Measurements from ENCODE around the gene MEX3B. TPM values are rescaled to one million over a fixed set of nuclear protein-coding genes. Genes with fewer than 3 reads are reported as not detected.

MEX3B gene
- total RNA-seq, 1 donor from 2014 or later, result 9.0 TPM

DNA sequence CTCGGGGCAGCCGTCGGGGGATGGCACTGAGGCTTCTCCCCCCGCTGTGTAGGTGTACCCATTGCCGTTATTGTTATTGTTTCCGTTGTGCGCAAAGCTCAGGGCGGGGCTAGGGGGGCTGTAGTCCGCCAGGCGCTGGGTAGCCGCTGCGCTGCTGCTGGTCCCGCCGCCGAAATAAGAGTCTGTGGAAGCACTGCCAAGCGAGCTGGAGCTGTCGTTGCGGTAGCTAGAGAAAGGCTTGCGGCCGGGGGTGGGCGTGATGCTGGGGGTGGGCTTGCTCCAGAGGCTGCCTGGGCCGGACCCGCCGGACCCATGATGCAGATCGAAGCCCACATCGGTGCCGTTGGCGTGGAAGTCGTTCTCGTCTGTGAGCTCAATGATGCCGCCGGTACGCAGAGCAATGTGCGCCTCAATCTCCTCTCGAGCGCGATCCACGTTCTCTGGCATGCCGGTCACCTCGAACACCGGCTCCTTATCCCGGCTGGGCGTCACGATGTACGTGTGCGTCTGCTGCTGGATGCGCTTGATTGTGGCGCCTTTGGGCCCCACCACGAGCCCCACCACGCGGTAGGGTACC, 1.9 kb downstream of the MEX3B start:
- Histone ChIP-seq H3K9me3 (no peaks in the 10 kb centered on the region), H3K27ac (no peak overlapping the region), H3K4me3 (peak overlapping the region; percentile 86 to 95), H3K36me3 (no peaks in the 10 kb centered on the region), H3K27me3 (no peaks in the 10 kb centered on the region), H3K4me1 (peaks cover 0 to 6% of the 10 kb centered on the region in 2 donors)
- TF ChIP-seq, protein P1, sequence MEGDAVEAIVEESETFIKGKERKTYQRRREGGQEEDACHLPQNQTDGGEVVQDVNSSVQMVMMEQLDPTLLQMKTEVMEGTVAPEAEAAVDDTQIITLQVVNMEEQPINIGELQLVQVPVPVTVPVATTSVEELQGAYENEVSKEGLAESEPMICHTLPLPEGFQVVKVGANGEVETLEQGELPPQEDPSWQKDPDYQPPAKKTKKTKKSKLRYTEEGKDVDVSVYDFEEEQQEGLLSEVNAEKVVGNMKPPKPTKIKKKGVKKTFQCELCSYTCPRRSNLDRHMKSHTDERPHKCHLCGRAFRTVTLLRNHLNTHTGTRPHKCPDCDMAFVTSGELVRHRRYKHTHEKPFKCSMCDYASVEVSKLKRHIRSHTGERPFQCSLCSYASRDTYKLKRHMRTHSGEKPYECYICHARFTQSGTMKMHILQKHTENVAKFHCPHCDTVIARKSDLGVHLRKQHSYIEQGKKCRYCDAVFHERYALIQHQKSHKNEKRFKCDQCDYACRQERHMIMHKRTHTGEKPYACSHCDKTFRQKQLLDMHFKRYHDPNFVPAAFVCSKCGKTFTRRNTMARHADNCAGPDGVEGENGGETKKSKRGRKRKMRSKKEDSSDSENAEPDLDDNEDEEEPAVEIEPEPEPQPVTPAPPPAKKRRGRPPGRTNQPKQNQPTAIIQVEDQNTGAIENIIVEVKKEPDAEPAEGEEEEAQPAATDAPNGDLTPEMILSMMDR (IDR thresholded peaks at IDR 0.05), result no peak
- no peak for DNase-seq (ENCODE audit: low spot score in 2 of 2)
- intact Hi-C loops (cut with DNase I), result loop anchor here (10.0 kb wide), 3 partner anchors 719 to 1349 kb away; partner anchors contain the start of genes ABHD17C and STARD5

GRCh38 chr15:82043130-82043673, 2.6 kb downstream of the MEX3B start:
- no peak overlapping the region for H3K27ac ChIP-seq
- H3K4me1 ChIP-seq, result peaks cover 0 to 6% of the 10 kb centered on the region in 2 donors
- H3K27me3 ChIP-seq, result no peaks in the 10 kb centered on the region
- H3K36me3 ChIP-seq, result no peaks in the 10 kb centered on the region
- peak overlapping the region in 1 of 2 donors; percentile 95 for H3K4me3 ChIP-seq
- no peaks in the 10 kb centered on the region for H3K9me3 ChIP-seq
- no peak for DNase-seq (ENCODE audit: low spot score in 2 of 2)
- TF ChIP-seq, protein P1 (IDR thresholded peaks at IDR 0.05), result no peak
- intact Hi-C loops (cut with DNase I), result loop anchor here (10.0 kb wide), 3 partner anchors 718 to 1348 kb away; partner anchors contain the start of genes ABHD17C and STARD5

- Histone ChIP-seq H3K27me3 (no peaks in the 10 kb centered on the region), H3K36me3 (no peaks in the 10 kb centered on the region), H3K9me3 (no peaks in the 10 kb centered on the region), H3K27ac (no peak overlapping the region), H3K4me1 (peaks cover 0 to 6% of the 10 kb centered on the region in 2 donors), H3K4me3 (no peak overlapping the region)
- no peak for DNase-seq (ENCODE audit: low spot score in 2 of 2)
- intact Hi-C loops (cut with DNase I), result loop anchor here (10.0 kb wide), 3 partner anchors 716 to 1346 kb away; partner anchors contain the start of genes ABHD17C and STARD5
- TF ChIP-seq, protein P1 (IDR thresholded peaks at IDR 0.05), result no peak
Measured at GRCh38 chr15:82040862-82041261, 5.0 kb downstream of the MEX3B start.

DNA sequence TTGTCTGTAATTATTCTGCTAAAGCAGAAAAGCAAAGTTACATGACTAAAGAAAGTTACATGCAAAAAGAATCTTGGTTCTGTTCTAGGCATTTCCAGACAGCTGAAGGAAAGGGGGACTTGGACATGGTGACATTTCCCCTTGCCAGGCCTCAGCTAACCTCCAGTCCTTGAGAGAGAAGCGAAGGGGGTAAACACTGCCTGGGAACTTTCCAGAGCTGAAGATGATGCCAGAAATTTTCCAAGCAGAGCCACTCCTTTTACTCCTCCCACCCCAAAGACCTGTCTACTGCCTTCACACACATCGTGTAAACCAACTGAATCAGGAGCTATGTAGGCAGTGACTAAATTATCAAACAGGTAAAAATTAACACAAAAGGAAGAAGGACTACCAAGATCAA, 5.4 kb downstream of the MEX3B start:
- intact Hi-C loops (cut with DNase I), result loop anchor here (10.0 kb wide), 3 partner anchors 716 to 1346 kb away; partner anchors contain the start of genes ABHD17C and STARD5
- no peak for DNase-seq (ENCODE audit: low spot score in 2 of 2)

GRCh38 chr15:82039871-82040270, 5.9 kb downstream of the MEX3B start:
- DNase-seq (ENCODE audit: low spot score in 2 of 2), result no peak
- Histone ChIP-seq H3K4me3 (no peak overlapping the region), H3K27ac (no peak overlapping the region), H3K4me1 (peaks cover 0 to 6% of the 10 kb centered on the region in 2 donors), H3K36me3 (no peaks in the 10 kb centered on the region), H3K9me3 (no peaks in the 10 kb centered on the region), H3K27me3 (no peaks in the 10 kb centered on the region)
- TF ChIP-seq, protein P1 (IDR thresholded peaks at IDR 0.05), result no peak
- intact Hi-C loops (cut with DNase I), result loop anchor here (10.0 kb wide), 3 partner anchors 715 to 1345 kb away; partner anchors contain the start of genes ABHD17C and STARD5

More for the DNA sequence above, 5.4 kb downstream of the MEX3B start:
- Histone ChIP-seq H3K9me3 (no peaks in the 10 kb centered on the region), H3K27me3 (no peaks in the 10 kb centered on the region), H3K4me3 (no peak overlapping the region), H3K4me1 (peaks cover 0 to 6% of the 10 kb centered on the region in 2 donors), H3K27ac (no peak overlapping the region), H3K36me3 (no peaks in the 10 kb centered on the region)
- TF ChIP-seq, protein P1 (IDR thresholded peaks at IDR 0.05), result no peak
